SK-N-MC (cell line): ENCODE measurements around the gene TMEM60.

ENCODE experiments used
- EZH2 ChIP-seq: fragments of 200-600 bp; sonication (generic); IDR thresholded peaks from one replicate; pipeline ENCODE4 v1.6.1; 2017; ENCODE audit warnings: antibody characterized with exemption
- FOXP2 ChIP-seq: optimal IDR thresholded peaks from 2 replicates; pipeline ENCODE3; 2011; ENCODE audit warnings: mild to moderate bottlenecking, moderate library complexity; ENCODE audit not compliant: insufficient read depth; ENCODE audit errors: extremely low read length, control extremely low read depth
- POLR2AphosphoS5 ChIP-seq: IDR thresholded peaks from 2 replicates; pipeline ENCODE4 v1.6.1; 2012; ENCODE audit warnings: mild to moderate bottlenecking, low read depth, low read length, borderline replicate concordance

- TF ChIP-seq EZH2: no peak
- no peak for TF ChIP-seq POLR2AphosphoS5
- no peak for TF ChIP-seq FOXP2
Measured at GRCh38 chr7:77820967-77821366, 22.7 kb upstream of the TMEM60 start.
